GM19324 (cell line): ENCODE measurements around the gene GNB1L.

Experiments used
- ATAC-seq: cut with Tn5 transposase; IDR thresholded peaks from one replicate; pipeline ENCODE4 v1.9.1; 2021; ENCODE audit warnings: mild to moderate bottlenecking, moderate library complexity; ENCODE audit not compliant: unreplicated experiment, low FRiP score

GNB1L gene

DNA sequence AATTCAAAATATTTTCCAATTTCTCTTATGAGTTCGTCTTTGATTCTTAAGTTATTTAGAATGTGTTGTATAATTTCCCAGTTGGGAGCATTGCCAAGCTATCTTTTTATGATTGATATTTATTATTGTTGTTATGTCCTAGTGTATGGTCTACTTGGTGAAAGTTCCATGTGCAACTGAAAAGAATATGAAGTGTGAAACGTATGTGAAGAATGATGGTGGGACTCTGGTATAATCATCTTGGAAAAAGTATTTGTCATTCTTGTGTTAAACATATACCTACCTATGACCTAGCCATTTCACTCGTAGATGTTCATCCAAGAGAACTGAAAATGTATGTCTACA lies 12.0 kb upstream of the GNB1L start:
- ATAC-seq, result no peak

- no peak for ATAC-seq
Observed at GRCh38 chr22:19865141-19865829, 10.6 kb upstream of the GNB1L start.

GRCh38 chr22:19864538-19865106 lies 9.9 kb upstream of the GNB1L start:
- no peak for ATAC-seq

DNA sequence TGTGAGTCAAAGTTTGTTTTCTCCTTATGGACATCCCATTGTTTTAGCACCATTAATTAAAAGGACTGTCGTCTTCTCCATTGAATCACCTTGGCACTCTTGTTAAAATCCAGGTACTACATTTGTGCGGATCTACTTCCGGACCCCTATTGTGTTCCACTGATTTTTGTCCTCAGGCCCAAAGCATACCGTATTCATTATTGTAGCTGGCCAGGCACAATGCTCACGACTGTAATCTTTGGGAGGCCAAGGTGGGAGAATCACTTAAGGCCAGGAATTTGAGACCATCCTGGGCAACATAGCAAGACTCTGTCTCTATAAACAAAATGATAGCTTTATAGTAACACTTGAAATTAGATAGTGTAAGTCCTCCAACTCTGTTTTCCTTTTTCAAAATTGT lies 8.9 kb upstream of the GNB1L start:
- ATAC-seq, result no peak

DNA sequence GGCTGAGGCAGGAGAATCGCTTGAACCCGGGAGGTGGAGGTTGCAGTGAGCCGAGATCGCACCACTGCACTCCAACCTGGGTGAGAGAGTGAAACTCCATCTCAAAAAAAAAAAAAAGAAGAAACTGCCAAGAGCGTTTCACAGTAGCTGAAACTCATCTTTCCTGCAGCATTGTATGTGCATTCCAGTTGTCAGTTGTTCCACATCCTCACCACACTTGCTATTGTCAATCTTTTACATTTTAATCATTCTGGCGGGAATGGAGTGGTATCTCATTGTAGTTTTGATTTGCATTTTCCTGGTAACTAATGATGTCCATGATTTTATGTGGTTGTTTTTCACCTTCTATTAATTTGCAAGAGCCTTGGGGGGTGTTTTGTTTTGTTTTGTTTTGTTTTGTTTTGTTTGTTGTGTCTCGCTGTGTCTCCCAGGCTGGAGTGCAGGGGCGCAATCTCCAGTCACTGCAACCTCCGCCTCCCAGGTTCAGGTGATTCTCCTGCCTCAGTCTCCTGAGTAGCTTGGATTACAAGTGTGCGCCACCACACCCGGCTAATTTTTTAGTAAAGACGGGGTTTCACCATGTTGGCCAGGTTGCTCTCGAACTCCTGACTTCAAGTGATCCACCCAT lies 8.1 kb upstream of the GNB1L start:
- no peak for ATAC-seq

- no peak for ATAC-seq
Observed at GRCh38 chr22:19859861-19860510, 5.3 kb upstream of the GNB1L start.

DNA sequence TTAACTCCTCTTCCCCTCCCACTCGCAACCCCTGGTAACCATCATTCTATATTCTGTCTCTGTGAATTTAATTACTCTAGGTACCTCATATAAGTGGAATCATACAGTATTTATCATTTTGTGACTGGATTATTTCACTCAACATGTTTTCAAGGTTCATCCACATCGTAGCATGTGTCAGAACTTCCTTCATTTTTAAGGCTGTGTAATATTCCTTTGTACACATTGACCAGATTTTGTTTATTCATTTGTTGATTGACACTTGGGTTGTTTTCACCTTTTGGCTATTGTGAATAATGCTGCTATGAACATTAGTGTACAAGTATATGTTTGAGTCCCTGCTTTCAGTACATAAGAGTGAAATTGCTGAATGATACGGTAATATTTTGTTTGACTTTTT lies 2.7 kb upstream of the GNB1L start:
- ATAC-seq, result no peak

- ATAC-seq, result peak; percentile 6
Observed at GRCh38 chr22:19855504-19856409, 1.1 kb upstream of the GNB1L start.

DNA sequence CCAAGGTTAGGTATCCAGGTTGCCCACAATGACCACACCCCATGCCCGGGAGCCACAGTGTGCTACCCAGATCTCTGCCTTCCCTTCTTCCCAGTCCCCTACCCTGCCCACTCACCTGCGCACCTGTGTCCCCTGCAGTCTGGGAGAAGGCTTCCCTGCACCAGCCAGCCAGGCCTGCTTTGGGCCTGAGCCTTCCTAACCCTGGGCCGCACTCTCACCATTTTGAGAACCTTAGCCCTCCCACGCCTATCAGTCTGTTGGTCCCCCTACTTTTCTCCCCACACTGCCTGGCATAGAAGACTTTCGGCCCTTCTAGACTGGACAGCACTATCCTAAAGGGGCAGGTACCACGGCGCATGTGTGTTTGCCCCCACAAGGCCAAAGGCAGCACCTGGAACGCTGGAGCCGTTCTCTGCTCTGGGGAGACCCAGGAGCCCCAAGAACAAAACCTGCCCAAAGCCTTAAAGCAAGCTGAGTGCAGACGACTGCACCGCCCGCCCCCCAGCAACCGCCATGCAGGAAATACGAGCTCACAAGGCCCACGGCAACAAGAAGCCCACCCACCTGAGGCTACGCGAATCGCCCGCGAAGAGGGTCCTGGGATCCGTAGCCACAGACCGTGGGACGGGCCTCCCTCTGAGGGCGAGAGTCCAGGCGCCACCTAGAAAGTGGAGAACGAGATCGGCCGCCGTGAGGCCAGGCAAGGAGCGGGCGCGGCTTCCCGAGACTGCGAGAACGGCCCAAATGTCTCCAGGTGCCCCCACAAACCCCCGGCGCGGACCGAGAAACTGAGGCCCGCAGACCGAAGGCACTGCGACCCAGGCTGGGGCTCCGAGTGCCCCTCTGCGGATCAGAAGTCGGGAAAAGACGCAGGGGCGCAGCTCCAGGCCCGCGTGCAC lies 546 bp downstream of the GNB1L start:
- no peak for ATAC-seq

DNA sequence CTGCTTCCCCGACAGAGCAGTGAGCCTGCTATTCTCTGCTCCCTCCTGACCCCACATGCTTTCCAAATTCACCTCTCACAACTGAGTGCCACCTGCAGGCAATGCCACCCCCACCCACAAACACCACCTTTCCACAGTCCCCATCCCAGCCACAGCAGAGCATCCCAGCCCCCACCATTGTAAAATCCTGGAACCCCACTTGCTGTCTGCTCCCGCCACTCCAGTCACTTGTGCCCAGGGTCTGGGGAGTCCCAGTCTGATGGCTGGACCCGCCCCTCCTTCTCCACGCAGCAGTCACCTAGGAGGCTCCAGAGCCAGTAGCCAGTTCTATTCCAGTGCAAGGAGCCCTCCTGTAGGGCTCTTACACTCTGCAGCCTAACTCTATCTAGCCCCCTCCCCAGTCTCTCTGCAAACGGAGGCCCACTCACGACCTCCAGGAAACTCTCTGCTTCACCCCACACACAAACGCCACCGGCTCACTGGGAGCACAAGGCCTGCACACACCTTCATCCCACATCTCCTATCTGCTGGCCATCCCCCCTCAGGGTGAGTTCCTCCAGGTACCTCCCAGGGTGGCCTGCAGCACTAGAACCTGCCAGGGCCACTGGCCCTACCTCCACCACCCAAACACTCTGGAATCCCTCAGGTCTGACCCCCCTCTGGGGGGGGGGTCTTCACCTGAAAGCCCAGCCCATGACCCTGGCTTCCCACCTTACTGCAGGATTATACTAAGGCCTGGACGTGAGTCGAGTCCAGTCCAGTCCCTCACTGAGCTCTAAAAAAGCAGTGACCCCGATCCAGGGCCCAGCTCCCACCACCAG lies 1.4 kb downstream of the GNB1L start:
- ATAC-seq, result no peak

DNA sequence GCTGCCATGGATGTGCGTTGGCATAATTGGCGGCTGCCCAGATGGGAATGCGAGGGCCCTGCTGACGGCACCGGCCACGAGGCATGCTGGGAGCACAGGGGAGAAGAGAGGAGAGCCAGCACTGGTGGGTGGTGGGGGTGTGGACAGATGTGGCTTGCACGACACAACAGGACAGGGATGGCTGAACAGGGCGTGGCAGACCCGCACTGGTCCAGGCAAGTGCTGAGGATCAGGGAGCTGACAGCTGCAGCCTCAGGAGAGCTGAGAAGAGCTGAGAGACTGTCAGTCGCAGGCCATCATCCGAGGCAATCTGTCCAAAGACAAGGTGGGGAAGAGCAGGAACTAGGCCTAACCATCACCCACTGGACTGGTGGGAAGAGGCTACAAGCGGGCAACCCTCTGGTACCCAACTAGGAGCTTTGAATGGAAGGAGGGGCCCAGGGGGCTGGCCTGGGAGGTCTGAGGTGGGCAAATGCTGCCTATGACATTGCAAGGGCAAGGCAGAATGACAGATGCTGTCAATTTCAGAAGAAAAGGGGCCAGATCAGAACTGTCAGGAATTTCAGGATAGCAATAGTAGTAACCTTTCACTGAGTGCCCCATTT lies 2.4 kb downstream of the GNB1L start:
- no peak for ATAC-seq

GRCh38 chr22:19851291-19852176 lies 3.1 kb downstream of the GNB1L start:
- no peak for ATAC-seq

- ATAC-seq, result no peak
Observed at GRCh38 chr22:19850763-19851109, 3.9 kb downstream of the GNB1L start.

DNA sequence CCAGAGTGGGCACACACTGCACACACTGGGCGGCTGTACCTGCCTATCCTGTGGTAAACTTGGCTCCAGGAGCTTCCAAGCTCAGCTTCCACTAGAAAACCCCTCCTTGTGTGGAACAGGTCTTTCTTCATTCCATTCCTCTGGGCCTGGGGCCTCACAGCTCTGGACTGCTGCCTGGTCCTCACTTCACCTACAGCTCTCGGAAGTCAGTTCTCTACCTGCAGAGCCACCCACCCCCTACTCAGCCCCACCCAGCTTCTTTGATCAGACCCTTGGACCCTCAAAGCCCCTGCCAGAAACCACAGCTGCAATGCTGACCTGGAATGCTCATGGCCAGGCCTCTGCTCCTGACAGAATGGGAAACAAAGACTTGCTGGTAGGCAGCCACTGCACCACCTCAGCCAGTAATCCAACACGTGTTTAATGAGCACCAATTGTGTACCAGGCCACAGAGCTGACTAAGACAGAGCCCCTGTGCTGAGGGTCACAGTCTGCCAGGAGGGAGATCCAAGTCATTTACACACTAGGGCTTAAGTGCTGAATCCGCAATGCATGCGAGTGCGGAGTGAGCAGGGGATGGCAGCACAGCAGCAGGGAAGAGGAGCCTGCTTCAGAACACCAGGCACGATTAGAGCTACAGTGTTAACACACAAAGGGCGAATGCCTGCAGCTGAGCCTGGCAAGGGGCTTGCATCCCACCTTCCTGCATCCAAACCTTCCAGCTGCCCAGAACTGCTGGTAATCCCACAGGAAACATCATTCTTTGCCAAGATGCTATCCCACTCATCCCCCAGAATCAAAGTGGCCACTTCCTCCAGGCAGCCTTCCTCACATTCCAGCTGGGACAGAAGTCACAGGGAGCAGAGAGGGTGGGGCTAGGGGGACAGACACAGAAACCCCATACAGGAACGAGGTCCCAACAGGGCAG lies 4.6 kb downstream of the GNB1L start:
- no peak for ATAC-seq

- ATAC-seq, result no peak
Observed at GRCh38 chr22:19848298-19849224, 6.1 kb downstream of the GNB1L start.

- no peak for ATAC-seq
Observed at GRCh38 chr22:19847345-19847632, 7.4 kb downstream of the GNB1L start.
